Upper lobe of left lung (tissue), 4 donors: ENCODE data around the gene GIGYF1.

Experiments
- CTCF ChIP-seq, 6 experiments: fragments of 450-650 bp in 4 of 6; fragments of 200-600 bp in 2 of 6; sonication (generic) in 2 of 6; IDR thresholded peaks; one replicate each; pipeline ENCODE4 v1.5.1; 2016 to 2019; ENCODE audit warnings: antibody characterized with exemption in 6 of 6
- EP300 ChIP-seq, 4 donors: sonication (generic); formaldehyde crosslinking; IDR thresholded peaks; one replicate each; pipeline ENCODE4 v1.5.1; 2017; ENCODE audit warnings: antibody characterized with exemption in 4 of 4, control low read depth in 2 of 4
- POLR2A ChIP-seq, 4 donors: fragments of 450-650 bp; IDR thresholded peaks; one replicate each; pipeline ENCODE4 v1.5.1; 2016 to 2017; ENCODE audit warnings: antibody characterized with exemption in 4 of 4, mild to moderate bottlenecking in 2 of 4
- POLR2AphosphoS5 ChIP-seq, 2 donors: sonication (generic); formaldehyde crosslinking; IDR thresholded peaks; one replicate each; pipeline ENCODE4 v1.5.1; 2017; ENCODE audit warnings: antibody characterized with exemption in 2 of 2

DNA sequence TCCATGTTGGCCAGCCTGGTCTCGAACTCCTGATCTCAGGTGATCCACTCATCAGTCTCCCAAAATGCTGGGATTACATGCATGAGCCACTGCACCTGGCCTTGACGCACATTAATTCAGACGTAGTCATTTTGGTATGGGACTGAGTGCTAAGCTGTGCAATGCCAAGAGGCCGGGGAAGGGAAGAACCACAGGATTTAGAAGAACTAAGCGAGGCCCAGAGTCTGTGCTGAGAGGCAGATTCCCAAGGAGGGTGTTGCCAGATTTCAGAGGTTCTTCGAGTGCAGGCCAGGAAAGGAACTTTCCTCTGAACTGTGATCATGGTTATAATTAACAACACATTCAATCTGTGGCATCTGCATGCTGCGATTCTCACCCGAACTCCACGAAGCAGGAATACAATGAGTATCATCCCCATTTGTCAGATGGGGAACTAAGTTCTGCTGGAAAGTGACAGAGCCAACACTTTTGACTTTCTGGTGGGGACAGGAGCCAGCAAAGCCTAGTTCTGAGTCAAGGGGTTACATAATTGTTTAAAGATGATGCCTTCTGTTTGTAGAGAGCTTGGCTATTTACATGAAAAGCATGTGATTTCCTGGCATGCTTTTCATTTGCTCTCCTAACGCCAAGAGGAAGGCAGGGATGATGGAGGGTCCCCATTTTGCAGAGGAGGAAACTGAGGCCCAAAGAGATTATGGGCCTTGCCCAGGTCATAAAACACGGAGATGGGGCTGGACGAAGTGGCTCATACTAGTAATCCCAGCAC, 33.1 kb upstream of the GIGYF1 start:
- TF ChIP-seq CTCF (IDR thresholded peaks at IDR 0.05) = no peak
- no peak for TF ChIP-seq POLR2A (IDR thresholded peaks at IDR 0.05)
- TF ChIP-seq POLR2AphosphoS5 (IDR thresholded peaks at IDR 0.05) = no peak
- no peak for TF ChIP-seq EP300 (IDR thresholded peaks at IDR 0.05)
